Trophoblast cell (in vitro differentiated cells and primary cell): ENCODE measurements around the gene SMAD9.

Experiments
- DNase-seq, 2 donors: peaks; one replicate each; pipeline ENCODE4 v3.0.0-alpha.2; 2016
- H2AFZ ChIP-seq: 2 replicates; pipeline ENCODE4 v1.6.1; 2013; ENCODE audit warnings: low read length, moderate library complexity, mild to moderate bottlenecking; ENCODE audit not compliant: insufficient read depth, poor library complexity
- H2AK5ac ChIP-seq: 2 replicates; pipeline ENCODE4 v1.6.1; 2013; ENCODE audit warnings: mild to moderate bottlenecking, low read length
- H2BK120ac ChIP-seq: 2 replicates; pipeline ENCODE4 v1.6.1; 2013; ENCODE audit warnings: low read length, mild to moderate bottlenecking, moderate library complexity; ENCODE audit not compliant: insufficient read depth, poor library complexity
- H2BK12ac ChIP-seq: 2 replicates; pipeline ENCODE4 v1.6.1; 2013; ENCODE audit warnings: mild to moderate bottlenecking, low read length, moderate library complexity
- H2BK5ac ChIP-seq: 2 replicates; pipeline ENCODE4 v1.6.1; 2013; ENCODE audit warnings: low read length, low read depth, moderate library complexity, mild to moderate bottlenecking; ENCODE audit not compliant: poor library complexity
- H3K14ac ChIP-seq: 2 replicates; pipeline ENCODE4 v1.6.1; 2013; ENCODE audit warnings: mild to moderate bottlenecking, low read length
- H3K18ac ChIP-seq: 2 replicates; pipeline ENCODE4 v1.6.1; 2013; ENCODE audit warnings: mild to moderate bottlenecking, low read length
- H3K23ac ChIP-seq: 2 replicates; pipeline ENCODE4 v1.6.1; 2013; ENCODE audit warnings: low read length
- H3K27ac ChIP-seq: 2 replicates; pipeline ENCODE4 v1.5.1; 2013; ENCODE audit warnings: low read depth, mild to moderate bottlenecking, inconsistent platforms, low read length, moderate library complexity
- H3K27me3 ChIP-seq: 2 replicates; pipeline ENCODE4 v1.6.1; 2013; ENCODE audit warnings: inconsistent platforms, mild to moderate bottlenecking, low read length, moderate library complexity; ENCODE audit not compliant: insufficient read depth
- H3K36me3 ChIP-seq, 2 experiments: 1 replicate in 1 of 2; 2 replicates in 1 of 2; pipeline ENCODE4 v1.6.1; 2013; ENCODE audit warnings: low read length in 2 of 2, mild to moderate bottlenecking in 2 of 2, moderate library complexity in 1 of 2; ENCODE audit not compliant: insufficient read depth in 2 of 2, control insufficient read depth in 1 of 2
- H3K4ac ChIP-seq: 2 replicates; pipeline ENCODE4 v1.6.1; 2013; ENCODE audit warnings: low read depth, mild to moderate bottlenecking, low read length, moderate library complexity
- H3K4me1 ChIP-seq, 2 experiments: 1 replicate in 1 of 2; 2 replicates in 1 of 2; pipeline ENCODE4 v1.6.1; 2013; ENCODE audit warnings: low read length in 2 of 2, mild to moderate bottlenecking in 2 of 2, moderate library complexity in 1 of 2; ENCODE audit not compliant: insufficient read depth in 2 of 2, control insufficient read depth in 1 of 2
- H3K4me2 ChIP-seq: 2 replicates; pipeline ENCODE4 v1.6.1; 2013; ENCODE audit warnings: inconsistent platforms, mild to moderate bottlenecking, low read length, moderate library complexity
- H3K4me3 ChIP-seq: 2 replicates; pipeline ENCODE4 v1.5.1; 2013; ENCODE audit warnings: mild to moderate bottlenecking, low read depth, low read length, inconsistent platforms
- H3K79me1 ChIP-seq: one replicate; pipeline ENCODE4 v1.6.1; 2013; ENCODE audit warnings: low read length
- H3K79me2 ChIP-seq: 2 replicates; pipeline ENCODE4 v1.6.1; 2013; ENCODE audit warnings: low read length, mild to moderate bottlenecking; ENCODE audit not compliant: control insufficient read depth, insufficient read depth, poor library complexity
- H3K9ac ChIP-seq: 2 replicates; pipeline ENCODE4 v1.6.1; 2013; ENCODE audit warnings: mild to moderate bottlenecking, low read length
- H3K9me3 ChIP-seq: 2 replicates; pipeline ENCODE4 v1.6.1; 2013; ENCODE audit warnings: low read depth, mild to moderate bottlenecking, control low read depth, inconsistent platforms, low read length; ENCODE audit not compliant: insufficient read depth
- H4K12ac ChIP-seq: 2 replicates; pipeline ENCODE4 v1.6.1; 2013; ENCODE audit warnings: low read depth, mild to moderate bottlenecking, low read length, moderate library complexity
- H4K8ac ChIP-seq: 2 replicates; pipeline ENCODE4 v1.6.1; 2013; ENCODE audit warnings: low read depth, mild to moderate bottlenecking, low read length, moderate library complexity
- H4K91ac ChIP-seq: one replicate; pipeline ENCODE4 v1.6.1; 2013; ENCODE audit warnings: low read depth, mild to moderate bottlenecking, low read length, moderate library complexity
- WGBS: extraction: QIAGEN DNeasy Blood & Tissue Kit; methylation state at CpG from one replicate; pipeline ENCODE4 v1.1.7; 2013; ENCODE audit warnings: missing lambda C conversion rate; ENCODE audit not compliant: insufficient read length, insufficient coverage; ENCODE audit errors: extremely low coverage; 5-methylcytosine and 5-hydroxymethylcytosine counted together

Gene SMAD9

GRCh38 chr13:36862002-36862685, 57.9 kb downstream of the SMAD9 start:
- peak; percentile 15 to 56 for DNase-seq
- no peak overlapping the region for H3K4ac ChIP-seq
- no peak overlapping the region for H2AK5ac ChIP-seq
- H3K4me1 ChIP-seq = peaks cover 3% of the 10 kb centered on the region in 2 experiments
- H3K27ac ChIP-seq = no peak overlapping the region
- no peak overlapping the region for H4K8ac ChIP-seq
- no peak overlapping the region for H2BK120ac ChIP-seq
- no peaks in the 10 kb centered on the region for H3K79me2 ChIP-seq
- no peak overlapping the region for H3K4me3 ChIP-seq
- no peak overlapping the region for H4K12ac ChIP-seq
- no peak overlapping the region for H2BK5ac ChIP-seq
- no peak overlapping the region for H2AFZ ChIP-seq
- H3K4me2 ChIP-seq = no peak overlapping the region
- H3K9me3 ChIP-seq = no peaks in the 10 kb centered on the region
- H3K27me3 ChIP-seq = no peaks in the 10 kb centered on the region
- peaks cover 6 to 23% of the 10 kb centered on the region in 2 experiments for H3K36me3 ChIP-seq
- H3K23ac ChIP-seq = no peak overlapping the region
- no CpG with 5 or more reads among the region's 6 CpGs for WGBS
- H4K91ac ChIP-seq = no peak overlapping the region
- H2BK12ac ChIP-seq = no peak overlapping the region
- H3K9ac ChIP-seq = no peak overlapping the region
- H3K14ac ChIP-seq = no peak overlapping the region
- H3K79me1 ChIP-seq = peaks cover under 1% of the 10 kb centered on the region
- H3K18ac ChIP-seq = no peak overlapping the region

- no peak overlapping the region for H3K18ac ChIP-seq
- no peak overlapping the region for H3K23ac ChIP-seq
- H3K27ac ChIP-seq = no peak overlapping the region
- peaks cover 3% of the 10 kb centered on the region in 2 experiments for H3K4me1 ChIP-seq
- H2AFZ ChIP-seq = no peak overlapping the region
- no peaks in the 10 kb centered on the region for H3K79me1 ChIP-seq
- H4K12ac ChIP-seq = no peak overlapping the region
- no peaks in the 10 kb centered on the region for H3K79me2 ChIP-seq
- H3K4ac ChIP-seq = no peak overlapping the region
- H2BK12ac ChIP-seq = no peak overlapping the region
- no peak overlapping the region for H2AK5ac ChIP-seq
- DNase-seq = no peak
- no peak overlapping the region for H3K4me3 ChIP-seq
- no peak overlapping the region for H4K8ac ChIP-seq
- no peak overlapping the region for H4K91ac ChIP-seq
- no peak overlapping the region for H3K14ac ChIP-seq
- no peaks in the 10 kb centered on the region for H3K27me3 ChIP-seq
- H3K36me3 ChIP-seq = peaks cover 4 to 16% of the 10 kb centered on the region in 2 experiments
- WGBS = no CpG with 5 or more reads among the region's 4 CpGs
- no peak overlapping the region for H3K9ac ChIP-seq
- H2BK5ac ChIP-seq = no peak overlapping the region
- H3K9me3 ChIP-seq = no peaks in the 10 kb centered on the region
- no peak overlapping the region for H3K4me2 ChIP-seq
- H2BK120ac ChIP-seq = no peak overlapping the region
These were observed 60.8 kb downstream of the SMAD9 start for GRCh38 chr13:36859259-36859658.

DNA sequence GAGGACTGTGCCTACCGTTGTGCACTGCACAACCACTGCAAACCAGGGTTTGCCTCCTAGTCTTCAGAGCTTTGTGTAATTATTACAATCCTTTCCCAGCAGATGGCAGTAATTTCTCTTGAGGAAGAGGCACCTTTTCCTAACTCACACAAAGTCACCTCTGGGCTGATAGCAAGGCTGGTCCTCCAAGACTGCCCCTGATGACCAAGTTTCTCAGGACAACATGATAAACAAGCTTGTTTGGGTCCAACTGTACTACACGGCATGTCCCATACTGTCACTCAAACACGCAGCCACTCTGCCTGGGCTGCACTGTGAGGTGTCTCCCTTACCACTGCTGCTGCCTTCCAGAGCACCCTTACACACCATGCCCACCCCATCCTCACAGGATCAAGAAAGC, 61.7 kb downstream of the SMAD9 start:
- Histone ChIP-seq H2AK5ac (no peak overlapping the region), H3K27ac (no peak overlapping the region), H4K91ac (no peak overlapping the region), H3K9me3 (peaks cover under 1% of the 10 kb centered on the region), H2BK120ac (no peak overlapping the region), H3K4ac (no peak overlapping the region), H3K4me3 (no peak overlapping the region), H3K4me2 (no peak overlapping the region), H3K23ac (no peak overlapping the region), H3K18ac (no peak overlapping the region), H3K14ac (no peak overlapping the region), H2BK5ac (no peak overlapping the region), H3K79me1 (no peaks in the 10 kb centered on the region), H3K27me3 (no peaks in the 10 kb centered on the region), H3K4me1 (peaks cover 3% of the 10 kb centered on the region in 2 experiments), H3K9ac (no peak overlapping the region), H3K79me2 (no peaks in the 10 kb centered on the region), H4K8ac (no peak overlapping the region), H2AFZ (no peak overlapping the region), H4K12ac (no peak overlapping the region), H2BK12ac (no peak overlapping the region), H3K36me3 (peaks cover 4 to 15% of the 10 kb centered on the region in 2 experiments)
- WGBS = no CpG with 5 or more reads among the region's 3 CpGs
- peak; percentile 15 to 78 for DNase-seq

- H2BK5ac ChIP-seq = no peak overlapping the region
- no peaks in the 10 kb centered on the region for H3K79me2 ChIP-seq
- H2BK120ac ChIP-seq = no peak overlapping the region
- no peak overlapping the region for H3K23ac ChIP-seq
- H2BK12ac ChIP-seq = no peak overlapping the region
- H2AFZ ChIP-seq = no peak overlapping the region
- H3K36me3 ChIP-seq = peaks cover 7 to 17% of the 10 kb centered on the region in 2 experiments
- peaks cover 3% of the 10 kb centered on the region in 2 experiments for H3K4me1 ChIP-seq
- no peak overlapping the region for H4K91ac ChIP-seq
- H3K18ac ChIP-seq = no peak overlapping the region
- peaks cover 1% of the 10 kb centered on the region for H3K9me3 ChIP-seq
- no peaks in the 10 kb centered on the region for H3K27me3 ChIP-seq
- no peaks in the 10 kb centered on the region for H3K79me1 ChIP-seq
- H4K8ac ChIP-seq = no peak overlapping the region
- no peak overlapping the region for H2AK5ac ChIP-seq
- no peak overlapping the region for H3K4me2 ChIP-seq
- no peak for DNase-seq
- no peak overlapping the region for H3K9ac ChIP-seq
- no peak overlapping the region for H3K27ac ChIP-seq
- no peak overlapping the region for H3K14ac ChIP-seq
- H4K12ac ChIP-seq = no peak overlapping the region
- H3K4me3 ChIP-seq = no peak overlapping the region
- no peak overlapping the region for H3K4ac ChIP-seq
These were observed 62.8 kb downstream of the SMAD9 start for GRCh38 chr13:36857253-36857652.
